ENCODE results near the gene AXIN1. TPM values are rescaled to one million over a fixed set of nuclear protein-coding genes. Genes with fewer than 3 reads are reported as not detected.
A peak's percentile ranks its signal among the peaks of the same experiment; 100 is the strongest.

Gene AXIN1
- total RNA-seq, 1 experiment from 2014 or later = 32.7 TPM

GRCh38 chr16:400061-400591 lies 47.6 kb upstream of the AXIN1 start:
- intact Hi-C loops (cut with micrococcal nuclease; ENCODE audit: unreplicated experiment) = loop anchor here (5.0 kb wide), 2 partner anchors 87 to 127 kb away; partner anchors contain the start of gene CAPN15
- peaks cover 21% of the 10 kb centered on the region for H3K36me3 ChIP-seq (ENCODE audit: insufficient read depth, low read length, poor library complexity, severe bottlenecking)
- H3K4me3 ChIP-seq (ENCODE audit: low read depth, low read length, poor library complexity, severe bottlenecking) = peak overlapping the region; percentile 62
- ChIA-PET POLR2A (ENCODE audit: low non-redundant PET) (no interaction called here), CTCF (no interaction called here)
- no peaks in the 10 kb centered on the region for H3K9me3 ChIP-seq (ENCODE audit: low read depth, low read length, poor library complexity, severe bottlenecking)
- H3K4me1 ChIP-seq (ENCODE audit: insufficient read depth, low read length, poor library complexity, severe bottlenecking) = peaks cover 17% of the 10 kb centered on the region
- H3K27me3 ChIP-seq (replicated peaks; ENCODE audit: insufficient read depth, low read depth, low read length, poor library complexity) = no peaks in the 10 kb centered on the region
- TF ChIP-seq CTCF (conservative IDR thresholded peaks at IDR 0.05; ENCODE audit: low read depth, low read length) = no peak
- TF ChIP-seq EZH2 (IDR thresholded peaks at IDR 0.05; ENCODE audit: borderline replicate concordance, low read depth, low read length, poor library complexity, severe bottlenecking) = no peak
- H3K27ac ChIP-seq (ENCODE audit: low read depth, low read length, poor library complexity, severe bottlenecking) = peak overlapping the region; percentile 91
- TSS peak; percentile 47 for BruUV-seq (replicated peaks)
- DNase-seq (ENCODE audit: low spot score) = no peak

GRCh38 chr16:399340-400019 lies 47.0 kb upstream of the AXIN1 start:
- TF ChIP-seq EZH2 (IDR thresholded peaks at IDR 0.05; ENCODE audit: borderline replicate concordance, low read depth, low read length, poor library complexity, severe bottlenecking) (no peak), CTCF (conservative IDR thresholded peaks at IDR 0.05; ENCODE audit: low read depth, low read length) (no peak)
- Histone ChIP-seq H3K27me3 (replicated peaks; ENCODE audit: insufficient read depth, low read depth, low read length, poor library complexity) (no peaks in the 10 kb centered on the region), H3K36me3 (ENCODE audit: insufficient read depth, low read length, poor library complexity, severe bottlenecking) (peaks cover 21% of the 10 kb centered on the region), H3K4me3 (ENCODE audit: low read depth, low read length, poor library complexity, severe bottlenecking) (no peak overlapping the region), H3K27ac (ENCODE audit: low read depth, low read length, poor library complexity, severe bottlenecking) (peak overlapping the region; percentile 23), H3K4me1 (ENCODE audit: insufficient read depth, low read length, poor library complexity, severe bottlenecking) (peaks cover 17% of the 10 kb centered on the region), H3K9me3 (ENCODE audit: low read depth, low read length, poor library complexity, severe bottlenecking) (no peaks in the 10 kb centered on the region)
- no TSS peak for BruUV-seq (replicated peaks)
- CTCF ChIA-PET = no interaction called here
- POLR2A ChIA-PET (ENCODE audit: low non-redundant PET) = no interaction called here
- DNase-seq (ENCODE audit: low spot score) = no peak
- intact Hi-C loops (cut with micrococcal nuclease; ENCODE audit: unreplicated experiment) = loop anchor here (5.0 kb wide), 2 partner anchors 88 to 128 kb away; partner anchors contain the start of gene CAPN15

- Histone ChIP-seq H3K9me3 (ENCODE audit: low read depth, low read length, poor library complexity, severe bottlenecking) (no peaks in the 10 kb centered on the region), H3K4me3 (ENCODE audit: low read depth, low read length, poor library complexity, severe bottlenecking) (no peak overlapping the region), H3K4me1 (ENCODE audit: insufficient read depth, low read length, poor library complexity, severe bottlenecking) (peaks cover 17% of the 10 kb centered on the region), H3K27me3 (replicated peaks; ENCODE audit: insufficient read depth, low read depth, low read length, poor library complexity) (no peaks in the 10 kb centered on the region), H3K27ac (ENCODE audit: low read depth, low read length, poor library complexity, severe bottlenecking) (peak overlapping the region; percentile 43), H3K36me3 (ENCODE audit: insufficient read depth, low read length, poor library complexity, severe bottlenecking) (peaks cover 21% of the 10 kb centered on the region)
- ChIA-PET CTCF (no interaction called here), POLR2A (ENCODE audit: low non-redundant PET) (no interaction called here)
- intact Hi-C loops (cut with micrococcal nuclease; ENCODE audit: unreplicated experiment) = no loop called here
- no TSS peak for BruUV-seq (replicated peaks)
- no peak for DNase-seq (ENCODE audit: low spot score)
- TF ChIP-seq EZH2 (IDR thresholded peaks at IDR 0.05; ENCODE audit: borderline replicate concordance, low read depth, low read length, poor library complexity, severe bottlenecking) (no peak), CTCF (conservative IDR thresholded peaks at IDR 0.05; ENCODE audit: low read depth, low read length) (no peak)
These were observed 46.2 kb upstream of the AXIN1 start for GRCh38 chr16:398561-399339.
